Left colon (tissue), 2 donors: ENCODE results near the gene KRTAP12-1. TPM values are rescaled to one million over a fixed set of nuclear protein-coding genes. Genes with fewer than 3 reads are reported as not detected.

ENCODE experiments used
- ATAC-seq: fragments of 200-7000 bp; cut with Tn5 transposase; one replicate; pipeline ENCODE4 v1.9.1; 2020; ENCODE audit warnings: mild to moderate bottlenecking, moderate library complexity
- DNase-seq, 2 donors: peaks; one replicate each; pipeline ENCODE4 v3.0.0-alpha.2; 2020
- intact Hi-C, 2 donors: fragments of 100-400 bp; cut with DNase I in 1 of 2; cut with micrococcal nuclease in 1 of 2; formaldehyde crosslinking; loops; one replicate each; pipeline versions ENCODE4 v1.11.2 to v1.14.0; 2022; cut with DNase I, micrococcal nuclease
- total RNA-seq, 2 donors: library from RNA; stranded (reverse); fragmentation: NEBNext Ultra II Directional; extraction: Animal tissue kit (Norgen Biotek cat#: 25700); gene quantifications; one replicate each; pipeline ENCODE4 v1.2.1, GENCODE V29; 2021
- donor health status: DM: no; HTN: no; CAD: no.
- donor health status: DM: yes; HTN: yes; CAD: no.

Gene KRTAP12-1
- total RNA-seq, 2 donors from 2014 or later = not detected

DNA sequence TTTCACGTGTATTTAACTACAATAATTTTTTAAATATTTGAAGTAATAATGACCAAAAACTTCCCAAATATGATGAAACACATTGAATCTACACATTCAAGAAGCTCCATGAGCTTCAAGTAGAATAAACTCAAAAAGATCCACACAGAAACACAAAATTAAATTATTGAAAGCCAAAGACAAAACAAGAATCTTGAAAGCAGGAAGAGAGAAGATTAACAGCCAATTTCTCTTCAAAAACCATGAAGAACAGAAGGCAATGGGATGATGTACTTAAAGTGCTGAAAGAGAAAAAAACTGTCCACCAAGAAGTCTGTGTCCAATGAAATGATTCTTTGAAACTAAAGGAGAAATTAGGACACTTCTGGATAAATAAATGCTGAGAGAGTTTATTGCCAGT, 49.9 kb downstream of the KRTAP12-1 start:
- DNase-seq (no peak), ATAC-seq (no peak)
- intact Hi-C loops = no loop called here

Other genes starting within 250 kb of the KRTAP12-1 start
- gene LRRC3, start 226.7 kb downstream of the KRTAP12-1 start, total RNA-seq = 1 to 10 TPM; 2.5 to 3.5 TPM
- gene KRTAP10-1, start 142.0 kb downstream of the KRTAP12-1 start, total RNA-seq = not detected
- not detected for gene KRTAP10-2, start 130.7 kb downstream of the KRTAP12-1 start, total RNA-seq
- gene KRTAP10-3, start 123.4 kb downstream of the KRTAP12-1 start, total RNA-seq = not detected
- not detected for gene KRTAP10-4, start 108.4 kb downstream of the KRTAP12-1 start, total RNA-seq
- not detected for gene KRTAP10-5, start 101.6 kb downstream of the KRTAP12-1 start, total RNA-seq
- gene KRTAP10-6, start 89.7 kb downstream of the KRTAP12-1 start, total RNA-seq = not detected
- not detected for gene KRTAP10-7, start 81.6 kb downstream of the KRTAP12-1 start, total RNA-seq
- gene KRTAP10-8, start 70.1 kb downstream of the KRTAP12-1 start, total RNA-seq = not detected
- gene KRTAP10-9, start 55.1 kb downstream of the KRTAP12-1 start, total RNA-seq = not detected
- gene KRTAP10-10, start 44.8 kb downstream of the KRTAP12-1 start, total RNA-seq = not detected
- not detected for gene KRTAP10-11, start 35.7 kb downstream of the KRTAP12-1 start, total RNA-seq
- gene KRTAP12-4, start 27.5 kb downstream of the KRTAP12-1 start, total RNA-seq = not detected
- not detected for gene KRTAP12-3, start 24.2 kb downstream of the KRTAP12-1 start, total RNA-seq
- not detected for gene KRTAP12-2, start 15.2 kb downstream of the KRTAP12-1 start, total RNA-seq
- gene KRTAP10-12, start 15.0 kb upstream of the KRTAP12-1 start, total RNA-seq = not detected
- gene TSPEAR, start 29.4 kb upstream of the KRTAP12-1 start, total RNA-seq = under 1 TPM in 1 of 2 donors, not detected in 1; 0.09 TPM
- 10 to 100 TPM; 56.7 to 79.4 TPM for gene UBE2G2, start 119.7 kb upstream of the KRTAP12-1 start, total RNA-seq
- 10 to 100 TPM; 67.3 to 73.2 TPM for gene SUMO3, start 135.9 kb upstream of the KRTAP12-1 start, total RNA-seq
- gene PTTG1IP, start 191.5 kb upstream of the KRTAP12-1 start, total RNA-seq = 100 to 1,000 TPM; 206 to 380 TPM
- 10 to 100 TPM in 1 of 2 donors, 1 to 10 TPM in 1; 6.8 to 33.1 TPM for gene ITGB2, start 238.7 kb upstream of the KRTAP12-1 start, total RNA-seq